Gastrocnemius medialis (tissue), 4 donors: Measurements from ENCODE around the gene SUPT4H1.

Source experiments
- POLR2A ChIP-seq, 2 donors: fragments of 450-650 bp; IDR thresholded peaks; one replicate each; pipeline ENCODE4 v1.6.1; 2017; ENCODE audit warnings: antibody characterized with exemption in 2 of 2, mild to moderate bottlenecking in 2 of 2, moderate library complexity in 2 of 2
- TF ChIP-seq, protein P1 (sequence below), 5 experiments: fragments of 450-650 bp in 3 of 5; fragments of 200-600 bp in 2 of 5; sonication (generic) in 2 of 5; IDR thresholded peaks in 4 of 5; conservative IDR thresholded peaks in 1 of 5; 1 replicate in 4 of 5; 2 replicates in 1 of 5; pipeline ENCODE4 v1.5.1; 2016 to 2019; ENCODE audit warnings: antibody characterized with exemption in 5 of 5, mild to moderate bottlenecking in 3 of 5, moderate library complexity in 3 of 5

DNA sequence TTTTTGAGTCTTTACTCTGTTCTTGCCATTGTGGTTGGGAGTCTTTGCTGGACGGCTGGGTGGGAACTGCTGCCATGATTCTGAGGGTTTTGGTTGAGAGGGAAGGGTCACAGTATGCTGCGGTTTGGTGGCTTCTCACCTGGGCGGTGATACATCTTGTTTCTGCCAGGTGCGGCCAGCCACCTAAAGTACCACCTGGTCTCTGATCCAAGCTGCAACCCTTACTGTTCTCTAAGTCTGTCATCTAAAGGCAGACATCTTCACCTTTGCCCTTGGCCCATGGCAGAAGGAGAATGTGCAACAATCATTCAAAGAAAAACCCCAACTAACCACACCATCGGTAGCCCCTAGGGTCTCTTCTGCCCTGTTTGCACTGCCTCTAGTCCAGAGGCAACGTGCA lies 51.7 kb downstream of the SUPT4H1 start:
- TF ChIP-seq POLR2A (IDR thresholded peaks at IDR 0.05), result no peak
- TF ChIP-seq, protein P1, sequence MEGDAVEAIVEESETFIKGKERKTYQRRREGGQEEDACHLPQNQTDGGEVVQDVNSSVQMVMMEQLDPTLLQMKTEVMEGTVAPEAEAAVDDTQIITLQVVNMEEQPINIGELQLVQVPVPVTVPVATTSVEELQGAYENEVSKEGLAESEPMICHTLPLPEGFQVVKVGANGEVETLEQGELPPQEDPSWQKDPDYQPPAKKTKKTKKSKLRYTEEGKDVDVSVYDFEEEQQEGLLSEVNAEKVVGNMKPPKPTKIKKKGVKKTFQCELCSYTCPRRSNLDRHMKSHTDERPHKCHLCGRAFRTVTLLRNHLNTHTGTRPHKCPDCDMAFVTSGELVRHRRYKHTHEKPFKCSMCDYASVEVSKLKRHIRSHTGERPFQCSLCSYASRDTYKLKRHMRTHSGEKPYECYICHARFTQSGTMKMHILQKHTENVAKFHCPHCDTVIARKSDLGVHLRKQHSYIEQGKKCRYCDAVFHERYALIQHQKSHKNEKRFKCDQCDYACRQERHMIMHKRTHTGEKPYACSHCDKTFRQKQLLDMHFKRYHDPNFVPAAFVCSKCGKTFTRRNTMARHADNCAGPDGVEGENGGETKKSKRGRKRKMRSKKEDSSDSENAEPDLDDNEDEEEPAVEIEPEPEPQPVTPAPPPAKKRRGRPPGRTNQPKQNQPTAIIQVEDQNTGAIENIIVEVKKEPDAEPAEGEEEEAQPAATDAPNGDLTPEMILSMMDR (IDR thresholded peaks at IDR 0.05 in 4 of 5, conservative IDR thresholded peaks at IDR 0.05 in 1 of 5), result no peak
